NCI-H2107 treated with DMSO at 0.1 percent for 48 hours (cell line): ENCODE data around the gene VOPP1.
"Not testable (repeated sequence)": the region's sequence is repeated elsewhere in the genome, so short reads cannot be mapped to it uniquely, and the experiment has no call there.

Experiments used
- DNase-seq: peaks from one replicate; lab custom pipeline; 2025; ENCODE audit not compliant: unreplicated experiment; lab: John Stamatoyannopoulos, UW

VOPP1 gene

DNA sequence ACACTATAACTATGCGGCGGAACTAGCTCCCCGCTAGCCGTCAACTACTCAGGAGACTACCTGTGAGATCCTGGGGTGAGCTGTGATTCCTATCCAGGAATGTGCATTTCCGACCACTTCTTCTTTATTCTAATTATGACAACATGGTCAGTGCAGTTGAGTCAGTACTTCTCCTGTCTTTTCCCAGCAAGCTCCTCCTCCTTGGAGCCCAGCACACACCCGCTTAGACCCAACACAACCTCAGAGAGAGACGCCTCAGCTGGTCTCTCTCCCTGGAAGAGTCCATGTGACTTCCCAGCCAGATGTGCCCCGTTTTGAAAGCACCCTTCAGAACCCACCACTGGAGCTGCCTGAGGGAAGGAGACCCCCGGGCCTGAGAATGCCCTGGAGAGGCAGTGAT, 100.7 kb downstream of the VOPP1 start:
- DNase-seq: not testable (repeated sequence)

DNA sequence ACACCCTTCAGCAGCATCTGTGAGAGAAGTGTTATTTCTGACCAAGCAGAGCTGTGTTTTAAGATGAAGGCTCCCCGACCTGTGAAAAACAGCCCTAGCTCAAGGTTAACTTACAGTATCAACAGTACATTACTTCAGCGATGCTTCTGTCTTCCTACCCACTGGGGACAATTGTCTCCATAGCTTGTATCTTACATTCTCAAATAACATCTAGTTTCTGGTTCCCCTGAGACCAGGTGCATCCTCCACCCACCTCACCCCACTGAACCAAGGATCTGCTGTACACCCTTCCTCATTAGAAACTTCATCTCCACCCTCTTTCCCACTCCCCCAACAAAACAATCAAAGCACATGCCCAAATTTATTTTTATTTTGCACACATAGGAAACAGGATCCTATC, 102.0 kb downstream of the VOPP1 start:
- peak; percentile 53 for DNase-seq

DNA sequence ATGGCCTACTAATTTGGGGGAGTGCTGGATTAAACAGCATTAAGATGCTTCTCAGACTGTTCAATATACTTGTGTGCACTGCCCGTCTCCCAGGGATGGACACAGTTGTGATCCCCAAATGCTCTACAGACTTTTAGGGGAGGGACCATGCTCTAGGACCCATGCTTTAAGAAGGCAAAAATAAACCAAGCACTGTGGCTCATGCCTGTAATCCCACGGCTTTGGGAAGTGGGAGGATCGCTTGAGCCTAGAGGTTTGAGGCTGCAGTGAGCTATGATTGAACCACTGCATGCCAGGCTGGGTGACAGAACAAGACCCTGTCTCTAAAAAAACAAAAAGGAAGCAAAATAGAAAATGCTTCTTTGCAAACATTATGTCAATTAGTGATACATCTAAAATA, 102.6 kb downstream of the VOPP1 start:
- DNase-seq: no peak

DNA sequence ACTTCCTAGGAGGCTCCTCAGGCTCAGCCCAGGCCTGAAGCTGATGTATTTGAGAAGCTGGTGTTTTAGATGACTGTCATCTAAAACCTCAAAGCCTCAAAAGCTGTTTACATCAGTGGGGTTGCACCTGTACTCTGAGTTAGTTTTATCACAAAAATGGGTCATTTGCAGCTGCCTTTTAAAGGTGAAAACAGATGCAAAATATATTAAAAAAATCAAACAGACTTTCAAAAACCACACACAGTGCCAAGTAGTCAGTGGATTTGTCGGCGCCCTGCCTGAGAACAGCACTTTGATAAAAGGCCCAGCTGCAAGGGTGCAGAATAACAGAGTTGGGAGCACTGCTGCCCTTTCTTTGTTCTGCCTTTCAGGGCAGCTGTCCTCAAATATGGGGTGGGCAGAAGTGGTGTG, 103.0 kb downstream of the VOPP1 start:
- DNase-seq: peak; percentile 83

DNA sequence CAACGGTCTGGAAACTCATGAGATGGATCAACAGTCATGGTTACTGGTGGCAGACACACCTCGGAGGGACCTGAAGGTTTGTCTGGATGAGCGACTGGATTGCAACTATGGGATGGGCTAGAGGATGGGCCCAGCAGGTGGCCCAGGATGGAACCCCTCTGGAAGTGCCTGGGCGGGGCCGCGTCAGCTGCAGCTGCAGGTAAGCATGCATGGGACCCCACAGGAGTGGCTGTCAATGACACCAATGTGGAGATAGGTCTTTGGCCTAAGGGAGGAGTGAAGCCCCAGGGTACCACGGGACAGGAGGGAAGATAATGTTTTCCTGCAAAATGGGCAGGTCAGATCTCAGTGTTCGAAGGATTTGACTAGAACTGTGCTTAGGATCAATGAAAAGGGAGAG, 103.8 kb downstream of the VOPP1 start:
- DNase-seq: no peak

DNA sequence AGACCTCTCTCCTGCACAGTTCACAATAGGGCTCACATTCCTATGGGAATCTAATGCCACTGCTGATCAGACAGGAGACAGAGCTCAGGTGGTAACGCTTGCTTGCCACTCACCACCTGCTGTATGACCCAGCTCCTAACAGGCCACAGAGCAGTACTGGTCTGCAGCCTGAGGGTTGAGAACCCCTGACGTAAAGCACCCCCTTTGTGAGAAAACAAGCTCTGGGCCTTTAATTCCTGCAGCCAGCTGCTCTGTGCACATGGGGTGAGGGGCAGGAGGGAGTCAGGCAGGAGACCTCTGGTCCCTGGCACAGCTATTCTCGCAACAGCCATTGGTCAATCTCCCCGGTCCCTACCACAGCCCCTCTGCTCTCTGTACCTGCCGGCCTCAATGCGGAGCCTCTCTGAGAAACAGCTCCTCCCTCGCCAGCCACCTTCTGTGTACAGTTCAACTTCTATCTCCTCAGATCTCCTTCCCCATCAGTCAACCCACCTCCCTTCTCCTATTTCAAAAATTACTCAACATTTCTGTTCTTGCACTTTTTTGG, 105.2 kb downstream of the VOPP1 start:
- no peak for DNase-seq

DNA sequence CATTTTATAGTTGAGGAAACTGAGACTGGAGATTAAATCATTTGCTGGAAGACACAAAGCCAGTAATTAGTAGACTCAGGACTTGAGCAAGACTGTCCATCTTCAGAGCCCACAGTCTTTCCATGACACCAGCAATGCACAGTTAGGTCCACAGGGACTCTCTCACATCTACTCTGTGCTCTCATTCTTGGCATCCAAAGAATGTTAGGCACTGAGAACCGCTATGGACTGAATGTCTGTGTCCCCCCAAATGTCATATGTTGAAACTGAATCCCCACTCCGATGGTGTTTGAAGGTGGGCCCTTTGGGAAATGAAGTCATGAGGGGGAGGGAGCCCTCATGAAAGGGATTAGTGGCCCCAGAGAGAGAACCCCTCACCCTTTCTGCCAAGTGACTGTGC, 106.6 kb downstream of the VOPP1 start:
- DNase-seq: no peak

DNA sequence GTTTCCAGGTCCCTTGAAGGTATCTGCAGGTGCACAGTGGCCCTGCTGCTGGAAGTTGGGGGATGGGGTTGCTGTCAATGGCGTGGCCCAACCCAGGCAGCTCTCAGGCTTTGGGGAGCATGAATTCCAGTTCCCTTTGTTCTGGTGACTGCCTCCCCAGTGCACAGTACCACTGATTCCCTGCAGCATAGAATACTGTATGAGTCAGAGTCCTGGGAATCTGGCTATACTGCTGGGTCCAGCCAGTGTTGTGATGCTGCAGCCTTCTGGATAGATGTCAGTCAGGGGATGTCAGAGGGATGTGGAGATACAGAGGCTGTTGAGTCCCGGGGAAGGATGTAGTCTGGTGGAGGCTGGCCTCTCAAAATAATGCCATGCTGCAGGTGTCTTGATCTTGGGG, 107.9 kb downstream of the VOPP1 start:
- DNase-seq: no peak

DNA sequence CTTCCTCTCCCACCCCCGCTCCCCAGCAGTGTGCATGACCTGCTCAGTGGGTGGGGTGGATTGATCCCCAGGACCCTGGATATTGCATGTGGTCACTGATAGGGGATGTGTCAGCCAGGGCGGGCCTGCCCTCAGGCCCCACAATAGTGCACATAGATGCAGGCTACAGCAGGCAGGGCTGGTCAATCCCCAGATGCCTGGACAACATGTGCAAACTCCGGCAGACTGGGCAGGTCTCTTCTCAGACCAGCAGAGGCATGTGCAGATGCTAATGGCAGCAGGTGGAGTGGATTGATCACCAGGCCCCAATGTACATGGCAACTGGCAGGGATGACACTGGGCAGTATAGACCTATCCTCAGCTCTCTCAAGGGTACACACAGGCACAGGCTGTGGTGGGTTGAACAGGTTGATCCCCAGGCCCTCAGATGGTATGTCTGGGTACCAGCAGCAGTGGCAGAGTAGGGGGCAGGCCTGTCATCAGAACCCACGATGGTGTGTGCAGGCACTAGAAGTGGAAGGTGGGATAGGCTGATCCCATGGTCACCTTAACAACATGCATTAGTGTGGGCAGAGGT, 108.5 kb downstream of the VOPP1 start:
- no peak for DNase-seq

DNA sequence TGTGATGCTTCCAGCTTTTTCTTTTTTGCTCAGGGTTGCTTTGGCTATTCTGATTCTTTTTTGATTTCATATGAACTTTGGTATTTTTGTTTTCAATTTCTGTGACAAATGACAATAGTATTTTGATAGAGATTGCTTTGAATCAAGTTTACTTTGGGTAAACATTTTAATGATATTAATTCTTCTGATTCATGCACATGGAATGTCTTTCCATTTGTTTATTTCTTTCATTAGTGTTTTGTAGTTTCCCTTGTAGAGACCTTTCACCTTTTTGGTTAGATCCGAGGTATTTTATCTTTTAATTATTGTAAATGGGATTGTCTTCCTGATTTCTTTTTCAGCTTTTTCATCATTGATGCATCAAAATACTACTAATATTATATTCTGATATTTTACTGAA, 114.0 kb downstream of the VOPP1 start:
- no peak for DNase-seq

DNA sequence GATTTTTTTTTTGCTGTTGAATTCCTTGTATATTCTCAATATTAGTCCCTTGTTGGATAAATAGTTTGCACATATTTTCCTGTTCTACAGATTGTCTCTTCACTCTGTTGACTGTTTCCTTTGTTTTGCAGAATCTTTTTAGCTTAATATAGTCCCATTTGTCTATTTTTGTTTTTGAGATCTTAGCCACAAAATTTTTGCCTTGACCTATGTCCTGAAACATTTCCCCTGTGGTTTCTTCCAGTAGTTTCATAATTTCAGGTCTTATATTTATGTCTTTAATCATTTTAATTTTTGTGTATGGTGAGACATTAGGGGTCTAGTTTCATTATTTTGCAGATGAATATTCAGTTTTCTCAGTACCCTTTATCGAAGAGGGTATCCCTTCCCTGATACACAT, 114.5 kb downstream of the VOPP1 start:
- DNase-seq: no peak

DNA sequence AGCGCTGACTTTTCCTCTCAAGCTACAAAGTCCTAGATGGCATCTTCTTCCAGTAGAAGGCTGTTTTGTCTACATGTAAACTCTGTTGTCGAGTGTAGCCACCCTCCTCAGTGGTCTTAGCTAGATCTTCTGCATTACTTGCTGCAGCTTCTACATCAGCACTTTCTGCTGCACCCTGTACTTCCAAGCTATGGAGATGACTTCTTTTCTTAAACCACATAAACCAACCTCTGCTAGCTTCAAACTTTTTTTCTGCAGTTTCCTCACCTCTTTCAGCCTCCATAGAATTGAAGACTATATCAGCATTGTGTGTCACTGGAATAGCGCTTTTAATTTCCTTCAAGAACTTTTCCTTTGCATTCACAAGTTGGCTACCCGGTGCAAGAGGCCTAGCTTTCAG, 119.3 kb downstream of the VOPP1 start:
- no peak for DNase-seq

DNA sequence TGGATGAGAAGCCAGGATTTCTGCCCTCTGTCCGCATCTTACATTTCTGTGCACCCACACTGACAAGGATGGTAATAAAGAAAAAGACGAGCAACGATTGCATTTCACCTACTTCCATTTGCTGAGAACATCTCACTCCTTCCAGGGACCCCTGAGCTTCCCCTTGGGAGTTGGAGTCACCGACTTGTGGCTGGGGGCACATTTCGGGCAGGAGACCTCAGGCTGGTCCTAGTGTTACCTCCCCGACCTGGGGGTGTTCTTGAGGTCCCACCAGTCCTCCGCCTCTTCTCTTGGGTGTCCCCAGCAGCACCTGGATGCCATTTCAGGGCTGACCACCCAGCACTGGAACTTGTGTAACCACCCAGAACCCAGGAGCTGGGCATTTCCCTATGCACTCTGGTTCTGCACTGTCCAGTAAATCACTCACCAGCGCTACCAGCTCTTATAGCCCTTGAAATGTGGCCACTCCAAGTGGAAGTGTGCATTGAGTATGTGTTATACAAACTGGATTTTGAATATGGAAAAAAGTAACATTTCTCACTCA, 122.2 kb downstream of the VOPP1 start:
- DNase-seq: no peak

DNA sequence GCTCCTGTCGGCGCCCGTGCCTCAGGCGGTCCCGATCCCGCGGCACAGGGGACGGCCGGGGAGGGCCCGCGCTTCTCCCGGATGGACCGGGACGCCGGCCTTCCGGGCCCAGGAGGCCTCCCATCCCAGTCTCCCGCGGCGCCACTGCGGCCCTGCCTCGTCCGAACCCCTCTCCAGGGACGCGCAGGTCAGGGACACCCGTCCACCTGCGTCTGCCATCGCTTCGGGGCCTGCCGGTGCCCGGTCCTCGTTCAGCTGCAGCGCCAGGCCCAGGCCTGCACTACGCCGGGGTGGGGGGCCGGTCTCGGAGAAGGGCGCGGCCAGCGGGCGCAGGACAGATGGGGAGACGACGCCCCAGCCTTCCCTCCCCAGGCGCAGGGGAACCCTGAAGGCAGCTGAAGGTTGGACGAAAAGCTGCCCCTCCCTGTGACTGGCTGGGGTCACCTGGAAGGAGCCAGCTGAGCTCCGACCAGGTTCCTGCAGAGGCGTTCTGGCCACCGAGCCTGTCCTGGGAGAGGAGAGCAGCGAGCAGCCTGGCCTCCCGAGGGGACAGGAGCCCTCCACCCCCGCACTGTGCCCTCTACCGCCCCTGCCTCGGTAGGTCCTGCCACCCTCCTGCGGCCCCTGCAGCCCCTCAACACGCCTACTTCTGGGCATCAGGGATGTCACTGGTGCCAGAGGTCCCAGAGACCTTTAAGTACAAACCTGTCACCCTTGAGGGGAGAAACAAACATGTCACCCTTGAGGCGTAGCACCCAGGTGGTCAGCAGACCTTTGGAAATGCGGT, 122.9 kb downstream of the VOPP1 start:
- no peak for DNase-seq

DNA sequence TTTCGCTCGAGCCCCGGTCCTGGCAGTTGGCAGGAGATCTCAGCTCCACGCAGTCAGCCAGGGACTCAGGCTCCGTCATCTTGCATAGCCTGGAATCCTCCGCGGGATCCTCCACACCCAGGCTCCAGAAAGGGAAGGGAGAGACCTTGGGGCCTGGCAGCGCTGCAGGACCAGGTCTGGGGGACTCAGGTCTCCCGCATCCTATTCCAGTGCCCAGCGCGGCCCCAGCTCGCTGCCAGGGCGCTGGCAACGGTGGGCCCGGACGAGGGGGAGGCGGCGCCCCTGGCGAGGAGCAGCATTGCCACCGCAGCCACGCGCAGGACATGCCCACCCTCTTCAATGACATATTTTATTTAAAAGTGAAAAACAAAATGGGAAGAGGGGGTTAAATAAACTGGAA, 123.8 kb downstream of the VOPP1 start:
- no peak for DNase-seq

DNA sequence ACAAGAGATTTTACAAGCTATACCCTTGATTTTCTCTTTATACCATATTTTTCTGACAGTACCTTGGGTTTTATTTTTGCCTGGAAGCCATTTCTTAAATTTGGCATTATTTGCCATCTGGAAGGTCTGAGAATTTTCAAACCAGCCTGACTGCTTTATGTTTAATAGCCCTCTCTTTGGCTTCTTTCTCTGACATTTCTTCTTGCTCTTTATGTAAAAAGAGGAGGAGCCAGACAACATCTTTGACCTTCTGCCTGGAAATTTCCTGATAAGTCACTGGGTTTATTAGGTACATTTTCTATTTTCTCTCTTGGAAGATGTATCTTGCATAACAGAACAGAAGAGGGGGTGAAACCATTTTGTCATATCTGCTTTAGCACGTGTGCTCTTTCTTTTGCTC, 127.5 kb downstream of the VOPP1 start:
- DNase-seq: no peak

DNA sequence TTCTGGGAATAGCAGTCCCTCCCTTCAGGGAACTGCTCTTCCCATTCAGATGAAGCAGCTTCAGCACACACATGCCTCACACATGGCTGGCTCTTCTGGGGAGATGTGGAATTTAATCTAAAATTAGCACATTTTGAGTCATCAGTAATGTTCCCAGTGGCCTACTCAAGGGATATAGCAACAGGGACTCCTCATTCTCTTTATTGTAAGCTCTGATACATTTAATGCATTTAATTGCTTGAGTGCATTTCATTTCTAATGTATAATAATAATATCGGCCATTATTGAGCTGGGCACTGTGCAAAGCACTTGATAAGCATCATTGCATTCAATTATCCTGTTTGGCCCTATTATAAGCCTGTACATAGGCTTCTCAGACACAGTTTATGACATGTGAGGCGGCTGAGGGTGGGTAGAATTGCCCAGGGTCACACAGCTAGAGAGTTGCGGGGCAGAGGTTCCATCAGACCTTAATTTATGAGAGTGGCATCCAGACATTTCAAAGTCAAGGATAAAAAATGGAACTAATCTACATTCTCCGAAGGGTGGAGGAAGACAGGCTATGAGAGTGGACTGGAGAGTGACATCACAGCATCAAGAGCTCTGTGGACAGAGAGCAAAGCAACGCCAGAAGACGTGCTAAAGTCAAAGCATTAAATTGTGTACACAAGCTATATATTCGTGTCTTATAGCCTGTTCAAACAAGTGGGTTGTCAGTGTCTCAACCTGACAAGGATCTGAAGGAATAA, 130.4 kb downstream of the VOPP1 start:
- DNase-seq: no peak

DNA sequence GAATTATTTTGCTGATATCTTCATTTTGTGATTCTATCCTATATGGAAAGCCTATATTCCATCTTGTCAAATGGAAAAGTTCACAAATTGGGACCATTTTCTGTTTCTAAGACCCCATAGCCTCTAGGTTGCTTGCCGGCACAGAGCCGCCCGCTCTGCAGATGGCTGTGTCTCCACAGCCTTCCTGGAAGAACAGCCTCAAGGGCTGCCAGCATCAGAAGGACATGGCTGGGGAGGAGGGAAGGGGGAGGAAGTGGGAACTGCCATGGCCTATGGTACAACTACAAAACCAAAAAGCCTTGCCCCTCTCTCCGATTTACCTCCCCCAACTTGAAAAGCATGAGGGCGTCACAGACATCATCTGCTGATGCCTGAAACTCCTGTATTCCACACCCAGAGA, 131.3 kb downstream of the VOPP1 start:
- DNase-seq: no peak

DNA sequence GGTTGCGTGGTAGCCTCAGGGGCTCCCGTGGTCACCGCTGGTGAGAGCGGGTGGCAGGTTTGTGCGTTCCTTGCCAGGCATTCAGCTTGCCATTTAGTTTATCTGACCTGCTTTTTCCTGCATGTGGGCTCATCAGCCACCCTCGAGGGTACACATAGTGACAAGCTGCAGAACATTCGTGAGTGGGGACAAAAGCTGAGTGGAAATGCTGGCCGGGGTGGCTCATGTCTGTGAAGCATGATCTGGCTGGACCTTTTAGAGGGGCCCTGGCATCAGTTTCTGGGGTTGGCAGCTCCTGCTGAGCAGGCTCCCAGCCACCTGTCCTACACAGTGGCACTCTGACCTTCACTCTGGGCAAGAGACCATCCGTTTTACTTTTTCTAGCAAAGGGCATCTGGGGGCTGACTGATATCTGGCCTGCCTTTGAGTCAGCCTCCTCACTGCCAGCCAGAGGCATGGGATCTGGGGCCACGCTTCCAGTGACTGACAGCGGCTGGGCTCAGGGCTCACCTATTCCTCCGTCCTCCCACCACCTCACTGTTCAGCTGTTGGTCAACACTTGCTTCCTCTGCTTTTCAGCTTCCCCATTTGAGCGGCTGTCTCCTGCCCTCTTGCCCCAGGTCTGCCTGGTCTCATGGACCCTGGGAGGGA, 132.1 kb downstream of the VOPP1 start:
- DNase-seq: no peak

DNA sequence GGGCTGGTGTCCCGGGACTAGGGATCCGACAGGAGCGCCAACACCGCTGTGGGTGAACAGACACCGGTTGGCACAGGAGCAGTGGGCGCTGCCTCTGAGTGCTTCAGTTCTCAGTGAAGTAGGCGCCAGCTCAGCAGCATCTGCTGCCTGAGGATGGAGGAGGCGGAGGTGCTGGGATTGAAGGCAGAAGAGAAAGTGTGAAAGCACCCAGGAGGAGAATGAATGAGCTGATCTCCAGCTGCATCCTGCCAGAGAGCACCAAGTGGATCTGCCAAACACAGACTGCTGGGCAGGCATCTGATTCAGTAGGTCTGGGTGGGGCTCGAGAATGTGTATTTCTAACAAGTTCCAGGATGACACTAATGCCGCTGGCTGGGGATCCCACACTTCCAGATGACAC, 132.7 kb downstream of the VOPP1 start:
- peak; percentile 57 for DNase-seq
